HepG2 (cell line): ENCODE data around the gene ABCB8. TPM values are rescaled to one million over a fixed set of nuclear protein-coding genes. Genes with fewer than 3 reads are reported as not detected.
A peak's percentile ranks its signal among the peaks of the same experiment; 100 is the strongest.

ENCODE experiments used
- BRCA1 ChIP-seq: sonication (generic); formaldehyde crosslinking; IDR thresholded peaks from 2 replicates; pipeline ENCODE4 v1.4.0; 2020; ENCODE audit warnings: missing genetic modification reagents
- DPF2 ChIP-seq: sonication (generic); formaldehyde crosslinking; IDR thresholded peaks from 2 replicates; pipeline ENCODE4 v1.4.0; 2020; ENCODE audit warnings: mild to moderate bottlenecking, low read depth, missing genetic modification reagents, borderline replicate concordance
- ELF1 ChIP-seq: sonication (generic); formaldehyde crosslinking; IDR thresholded peaks from 2 replicates; pipeline ENCODE4 v1.4.0; 2020; ENCODE audit warnings: missing genetic modification reagents
- ELF3 ChIP-seq: IDR thresholded peaks from 2 replicates; pipeline ENCODE4 v1.6.1; 2016; ENCODE audit warnings: missing genetic modification reagents, missing compliant biosample characterization
- GABPB1 ChIP-seq: IDR thresholded peaks from 2 replicates; pipeline ENCODE4 v1.6.1; 2016; ENCODE audit warnings: mild to moderate bottlenecking, missing genetic modification reagents, moderate library complexity, missing compliant biosample characterization
- MED8 ChIP-seq: sonication (generic); formaldehyde crosslinking; IDR thresholded peaks from 2 replicates; pipeline ENCODE4 v1.8.1; 2023; ENCODE audit warnings: mild to moderate bottlenecking, missing genetic modification reagents; ENCODE audit not compliant: insufficient replicate concordance
- NFATC3 ChIP-seq: sonication (generic); formaldehyde crosslinking; IDR thresholded peaks from 2 replicates; pipeline ENCODE4 v1.5.1; 2020; ENCODE audit warnings: mild to moderate bottlenecking, missing genetic modification reagents
- TOPORS ChIP-seq: sonication (generic); formaldehyde crosslinking; IDR thresholded peaks from 2 replicates; pipeline ENCODE4 v1.8.0; 2023; ENCODE audit warnings: mild to moderate bottlenecking, missing genetic modification reagents
- ZFP37 ChIP-seq: sonication (generic); formaldehyde crosslinking; IDR thresholded peaks from 2 replicates; pipeline ENCODE4 v1.4.0; 2020; ENCODE audit warnings: missing genetic modification reagents, borderline replicate concordance
- ZNF569 ChIP-seq: sonication (generic); formaldehyde crosslinking; IDR thresholded peaks from 2 replicates; pipeline ENCODE4 v1.5.0; 2020; ENCODE audit warnings: mild to moderate bottlenecking, missing genetic modification reagents, moderate library complexity, borderline replicate concordance
- ZNF672 ChIP-seq: sonication (generic); formaldehyde crosslinking; IDR thresholded peaks from 2 replicates; pipeline ENCODE4 v1.8.1; 2022; ENCODE audit warnings: missing genetic modification reagents
- ZSCAN20 ChIP-seq: sonication (generic); formaldehyde crosslinking; IDR thresholded peaks from 2 replicates; pipeline ENCODE4 v1.4.0; 2020; ENCODE audit warnings: missing genetic modification reagents, mild to moderate bottlenecking, borderline replicate concordance
- polyA plus RNA-seq, 8 experiments: library from polyadenylated mRNA; depleted of rRNA in 3 of 8; stranded (reverse) in 7 of 8; unstranded in 1 of 8; fragments of >200 nt; fragmentation: Illumina TruSeq in 4 of 8; extraction: Trizol in 4 of 8; gene quantifications; 2 replicates each; pipeline versions ENCODE4 v1.2.1 to v1.2.3, GENCODE V29; 2011 to 2016; ENCODE audit warnings: low read depth in 4 of 8, missing spikeins in 1 of 8, mixed read lengths in 1 of 8; ENCODE audit not compliant: insufficient read depth in 1 of 8
- total RNA-seq, 5 experiments: library from RNA; depleted of rRNA; stranded (reverse); fragments of >200 nt; fragmentation: Illumina TruSeq; extraction: Trizol; gene quantifications; 2 replicates each; pipeline ENCODE4 v1.2.3, GENCODE V29; 2016; ENCODE audit warnings: low read depth in 1 of 5
- TF ChIP-seq, protein P1 (sequence below): sonication (generic); formaldehyde crosslinking; IDR thresholded peaks from 2 replicates; pipeline ENCODE4 v1.4.0; 2020; ENCODE audit warnings: mild to moderate bottlenecking, missing genetic modification reagents
- TF ChIP-seq, protein P2 (sequence below): sonication (generic); formaldehyde crosslinking; IDR thresholded peaks from 2 replicates; pipeline ENCODE4 v1.9.0; 2021; ENCODE audit warnings: missing genetic modification reagents, mild to moderate bottlenecking, borderline replicate concordance
- TF ChIP-seq, protein P3 (sequence below): sonication (generic); formaldehyde crosslinking; IDR thresholded peaks from 2 replicates; pipeline ENCODE4 v1.4.0; 2020; ENCODE audit warnings: mild to moderate bottlenecking, missing genetic modification reagents
- TF ChIP-seq, protein P4 (sequence below): sonication (generic); IDR thresholded peaks from 2 replicates; pipeline ENCODE4 v1.6.1; 2016; ENCODE audit warnings: low read depth, borderline replicate concordance

The ABCB8 gene
- total and polyA plus RNA-seq, 2 of the 13 experiments (the other 11 are each of a cell fraction or from before 2014, with no cell fraction given), result 6.6 to 16.7 TPM

DNA sequence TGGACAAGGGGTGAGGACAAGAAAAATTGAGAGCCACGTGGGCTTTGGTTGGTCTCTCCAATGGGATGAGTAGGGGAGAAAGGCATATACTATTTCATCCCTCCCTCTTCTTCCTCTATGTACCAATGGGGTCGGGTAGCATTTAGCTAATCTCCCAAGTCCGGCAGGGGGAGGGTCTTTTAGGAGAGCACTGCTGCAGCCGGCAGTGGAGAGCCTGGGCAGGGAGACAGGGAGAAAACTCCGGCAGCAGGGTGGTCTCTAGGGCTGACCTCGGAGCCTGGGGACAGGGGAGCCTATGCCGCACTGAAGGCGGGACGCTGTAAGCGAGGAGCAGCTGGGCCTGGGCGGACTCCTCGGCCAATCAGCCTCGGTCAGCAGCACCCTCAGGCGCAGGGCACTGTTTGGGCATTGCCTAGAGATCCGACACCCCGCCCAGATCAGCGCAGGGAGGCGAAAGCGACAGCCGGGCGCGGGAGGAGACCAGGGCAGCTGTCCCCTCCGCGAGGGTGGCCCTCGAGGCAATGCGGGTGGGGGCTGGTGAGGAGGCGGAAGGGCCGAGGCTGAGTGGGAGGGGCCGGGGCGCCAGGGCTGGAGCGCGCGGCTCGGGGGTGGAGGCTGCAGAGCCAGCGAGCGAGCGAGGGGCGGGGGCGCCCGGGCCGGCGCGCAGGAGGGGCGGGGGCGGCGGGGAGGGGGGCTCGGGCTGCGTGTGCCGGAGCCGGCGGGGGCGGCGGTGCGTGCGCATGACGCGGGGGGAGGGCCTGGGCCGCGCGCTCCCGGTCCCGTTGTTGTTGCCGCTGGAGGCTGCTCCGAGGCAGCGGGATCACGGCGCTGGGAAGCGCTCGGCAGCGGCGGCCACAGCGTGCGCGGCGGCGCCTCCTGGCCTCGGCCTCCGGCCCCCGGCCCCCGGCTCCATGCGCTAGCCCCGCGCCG is 57.7 kb downstream of the ABCB8 start, which contains the start of gene AGAP3 (continued):
- TF ChIP-seq, protein P1, sequence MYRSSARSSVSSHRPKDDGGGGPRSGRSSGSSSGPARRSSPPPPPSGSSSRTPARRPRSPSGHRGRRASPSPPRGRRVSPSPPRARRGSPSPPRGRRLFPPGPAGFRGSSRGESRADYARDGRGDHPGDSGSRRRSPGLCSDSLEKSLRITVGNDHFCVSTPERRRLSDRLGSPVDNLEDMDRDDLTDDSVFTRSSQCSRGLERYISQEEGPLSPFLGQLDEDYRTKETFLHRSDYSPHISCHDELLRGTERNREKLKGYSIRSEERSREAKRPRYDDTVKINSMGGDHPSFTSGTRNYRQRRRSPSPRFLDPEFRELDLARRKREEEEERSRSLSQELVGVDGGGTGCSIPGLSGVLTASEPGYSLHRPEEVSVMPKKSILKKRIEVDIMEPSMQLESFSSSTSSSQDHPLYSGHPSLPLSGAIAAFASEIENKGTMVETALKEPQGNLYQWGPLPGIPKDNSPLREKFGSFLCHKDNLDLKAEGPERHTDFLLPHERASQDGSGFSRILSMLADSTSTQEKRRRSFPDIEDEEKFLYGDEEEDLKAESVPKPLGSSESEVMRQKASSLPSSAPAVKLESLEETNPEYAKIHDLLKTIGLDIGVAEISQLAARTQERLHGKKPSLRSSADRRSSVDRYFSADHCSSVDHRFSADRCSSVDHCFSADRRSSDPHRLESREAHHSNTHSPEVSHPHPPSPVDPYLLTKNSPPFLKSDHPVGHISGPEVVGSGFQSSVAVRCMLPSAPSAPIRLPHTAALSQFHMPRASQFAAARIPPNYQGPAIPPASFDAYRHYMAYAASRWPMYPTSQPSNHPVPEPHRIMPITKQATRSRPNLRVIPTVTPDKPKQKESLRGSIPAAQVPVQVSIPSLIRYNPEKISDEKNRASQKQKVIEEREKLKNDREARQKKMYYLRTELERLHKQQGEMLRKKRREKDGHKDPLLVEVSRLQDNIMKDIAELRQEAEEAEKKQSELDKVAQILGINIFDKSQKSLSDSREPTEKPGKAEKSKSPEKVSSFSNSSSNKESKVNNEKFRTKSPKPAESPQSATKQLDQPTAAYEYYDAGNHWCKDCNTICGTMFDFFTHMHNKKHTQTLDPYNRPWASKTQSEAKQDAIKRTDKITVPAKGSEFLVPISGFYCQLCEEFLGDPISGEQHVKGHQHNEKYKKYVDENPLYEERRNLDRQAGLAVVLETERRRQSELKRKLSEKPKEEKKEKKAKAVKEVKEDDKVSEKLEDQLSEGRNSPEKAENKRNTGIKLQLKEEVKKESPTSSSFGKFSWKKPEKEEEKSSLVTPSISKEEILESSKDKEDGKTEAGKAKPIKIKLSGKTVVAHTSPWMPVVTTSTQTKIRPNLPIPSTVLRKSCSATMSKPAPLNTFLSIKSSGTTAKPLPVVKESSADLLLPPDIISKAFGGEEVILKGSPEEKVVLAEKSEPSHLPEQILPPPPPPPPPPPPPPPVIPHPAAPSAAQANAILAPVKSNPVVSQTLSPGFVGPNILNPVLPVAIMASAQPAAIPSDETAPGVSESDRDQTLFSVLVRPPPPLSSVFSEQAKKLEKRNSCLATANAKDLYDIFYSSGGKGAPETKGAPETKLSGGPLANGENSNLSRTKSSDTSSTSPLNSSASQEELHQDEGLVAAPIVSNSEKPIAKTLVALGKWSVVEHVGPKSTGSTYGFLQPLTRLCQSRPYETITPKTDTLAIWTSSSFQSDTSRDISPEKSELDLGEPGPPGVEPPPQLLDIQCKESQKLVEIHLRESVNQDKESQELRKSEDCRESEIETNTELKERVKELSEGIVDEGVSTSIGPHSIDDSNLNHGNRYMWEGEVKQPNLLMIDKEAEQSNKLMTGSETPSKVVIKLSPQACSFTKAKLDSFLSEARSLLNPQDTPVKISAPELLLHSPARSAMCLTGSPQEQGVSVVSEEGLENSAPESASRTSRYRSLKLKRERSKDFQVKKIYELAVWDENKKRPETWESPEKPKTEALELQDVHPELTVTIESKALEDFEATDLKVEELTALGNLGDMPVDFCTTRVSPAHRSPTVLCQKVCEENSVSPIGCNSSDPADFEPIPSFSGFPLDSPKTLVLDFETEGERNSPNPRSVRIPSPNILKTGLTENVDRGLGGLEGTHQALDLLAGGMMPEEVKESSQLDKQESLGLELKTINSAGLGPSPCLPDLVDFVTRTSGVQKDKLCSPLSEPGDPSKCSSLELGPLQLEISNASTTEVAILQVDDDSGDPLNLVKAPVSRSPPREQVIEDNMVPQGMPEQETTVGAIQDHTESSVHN (CRISPR knock-in tag), result 0 out of 2 replicates have a peak, but pooled peaks have one; percentile 23
- TF ChIP-seq DPF2, result no peak
- TF ChIP-seq, protein P2, sequence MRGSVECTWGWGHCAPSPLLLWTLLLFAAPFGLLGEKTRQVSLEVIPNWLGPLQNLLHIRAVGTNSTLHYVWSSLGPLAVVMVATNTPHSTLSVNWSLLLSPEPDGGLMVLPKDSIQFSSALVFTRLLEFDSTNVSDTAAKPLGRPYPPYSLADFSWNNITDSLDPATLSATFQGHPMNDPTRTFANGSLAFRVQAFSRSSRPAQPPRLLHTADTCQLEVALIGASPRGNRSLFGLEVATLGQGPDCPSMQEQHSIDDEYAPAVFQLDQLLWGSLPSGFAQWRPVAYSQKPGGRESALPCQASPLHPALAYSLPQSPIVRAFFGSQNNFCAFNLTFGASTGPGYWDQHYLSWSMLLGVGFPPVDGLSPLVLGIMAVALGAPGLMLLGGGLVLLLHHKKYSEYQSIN (CRISPR knock-in tag), result no peak
- TF ChIP-seq BRCA1, result no peak
- no peak for TF ChIP-seq NFATC3
- peak; percentile 75 for TF ChIP-seq ELF1 (CRISPR knock-in tag)
- TF ChIP-seq ZFP37, result 0 out of 2 replicates have a peak, but pooled peaks have one; percentile 15
- no peak for TF ChIP-seq MED8 (CRISPR knock-in tag)
- peak; percentile 77 for TF ChIP-seq ELF3 (CRISPR knock-in tag)
- TF ChIP-seq TOPORS (CRISPR knock-in tag), result 0 out of 2 replicates have a peak, but pooled peaks have one; percentile 41
- TF ChIP-seq, protein P3, sequence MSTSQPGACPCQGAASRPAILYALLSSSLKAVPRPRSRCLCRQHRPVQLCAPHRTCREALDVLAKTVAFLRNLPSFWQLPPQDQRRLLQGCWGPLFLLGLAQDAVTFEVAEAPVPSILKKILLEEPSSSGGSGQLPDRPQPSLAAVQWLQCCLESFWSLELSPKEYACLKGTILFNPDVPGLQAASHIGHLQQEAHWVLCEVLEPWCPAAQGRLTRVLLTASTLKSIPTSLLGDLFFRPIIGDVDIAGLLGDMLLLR (CRISPR knock-in tag), result no peak
- TF ChIP-seq ZSCAN20, result no peak
- peak; percentile 86 for TF ChIP-seq GABPB1
- no peak for TF ChIP-seq ZNF569 (CRISPR knock-in tag)
- TF ChIP-seq ZNF672 (CRISPR knock-in tag), result no peak
- TF ChIP-seq, protein P4, sequence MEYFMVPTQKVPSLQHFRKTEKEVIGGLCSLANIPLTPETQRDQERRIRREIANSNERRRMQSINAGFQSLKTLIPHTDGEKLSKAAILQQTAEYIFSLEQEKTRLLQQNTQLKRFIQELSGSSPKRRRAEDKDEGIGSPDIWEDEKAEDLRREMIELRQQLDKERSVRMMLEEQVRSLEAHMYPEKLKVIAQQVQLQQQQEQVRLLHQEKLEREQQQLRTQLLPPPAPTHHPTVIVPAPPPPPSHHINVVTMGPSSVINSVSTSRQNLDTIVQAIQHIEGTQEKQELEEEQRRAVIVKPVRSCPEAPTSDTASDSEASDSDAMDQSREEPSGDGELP, result peak; percentile 58; the same call in 1 of the 2 replicates
